Activated CD8-positive, alpha-beta memory T cell treated with anti-CD3 and anti-CD28 coated beads for 4 hours (primary cell): ENCODE data around the gene CEP78.
A peak's percentile ranks its signal among the peaks of the same experiment; 100 is the strongest.

ENCODE experiments used
- DNase-seq, 2 donors: peaks; one replicate each; pipeline ENCODE4 v3.0.0-alpha.2; 2020; ENCODE audit warnings: low read depth in 2 of 2

CEP78 gene

DNA sequence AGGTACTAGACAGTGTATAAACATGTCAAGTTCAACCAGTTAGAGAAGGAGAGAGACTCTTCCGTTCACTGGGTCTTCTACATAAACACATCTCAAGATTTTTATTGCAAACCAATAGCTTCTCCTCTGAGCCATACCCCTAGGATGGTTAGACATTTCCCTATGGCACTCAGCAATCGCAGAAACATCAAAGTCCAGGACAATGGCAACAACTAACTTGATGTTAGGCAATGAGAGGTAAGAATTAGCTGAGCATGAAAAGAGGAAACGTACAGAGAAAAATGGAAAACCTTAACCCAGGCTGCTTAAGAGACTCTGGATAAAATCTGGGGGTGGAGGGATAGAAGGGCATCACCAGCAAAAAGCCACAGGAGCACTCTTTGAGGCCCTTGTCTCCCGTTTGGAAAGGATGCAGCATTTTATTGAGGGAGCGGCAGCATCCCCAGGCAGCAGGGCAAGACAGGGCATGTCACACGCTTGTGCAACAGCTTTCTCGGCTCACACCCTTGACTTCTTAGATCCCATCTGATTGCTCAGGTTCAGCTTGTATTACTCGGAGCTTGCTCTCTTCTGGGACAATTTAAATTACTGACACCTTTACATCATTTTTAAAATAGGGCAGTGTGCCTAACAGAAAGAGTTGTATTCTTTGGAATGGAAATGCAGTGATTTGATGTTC is 52.5 kb downstream of the CEP78 start:
- no peak for DNase-seq

DNA sequence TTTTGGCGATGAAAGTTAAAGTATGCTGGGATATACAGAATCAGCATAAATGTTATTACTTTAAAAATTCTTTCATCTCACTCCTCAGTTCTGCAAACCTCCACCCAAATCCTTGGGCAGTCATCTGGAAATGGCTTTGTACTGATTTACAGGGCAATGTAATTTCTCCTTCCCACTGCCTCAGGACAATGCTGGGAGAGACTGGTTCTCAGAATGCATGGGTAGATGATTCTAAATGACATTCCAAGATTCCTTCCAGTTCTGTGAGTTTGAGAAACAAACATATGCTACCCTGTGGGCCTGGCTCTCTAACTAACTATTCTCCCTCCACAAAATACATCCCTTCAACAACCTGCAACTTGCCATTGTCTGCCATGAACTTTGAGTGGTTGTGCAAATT is 53.6 kb downstream of the CEP78 start:
- DNase-seq, result no peak

DNA sequence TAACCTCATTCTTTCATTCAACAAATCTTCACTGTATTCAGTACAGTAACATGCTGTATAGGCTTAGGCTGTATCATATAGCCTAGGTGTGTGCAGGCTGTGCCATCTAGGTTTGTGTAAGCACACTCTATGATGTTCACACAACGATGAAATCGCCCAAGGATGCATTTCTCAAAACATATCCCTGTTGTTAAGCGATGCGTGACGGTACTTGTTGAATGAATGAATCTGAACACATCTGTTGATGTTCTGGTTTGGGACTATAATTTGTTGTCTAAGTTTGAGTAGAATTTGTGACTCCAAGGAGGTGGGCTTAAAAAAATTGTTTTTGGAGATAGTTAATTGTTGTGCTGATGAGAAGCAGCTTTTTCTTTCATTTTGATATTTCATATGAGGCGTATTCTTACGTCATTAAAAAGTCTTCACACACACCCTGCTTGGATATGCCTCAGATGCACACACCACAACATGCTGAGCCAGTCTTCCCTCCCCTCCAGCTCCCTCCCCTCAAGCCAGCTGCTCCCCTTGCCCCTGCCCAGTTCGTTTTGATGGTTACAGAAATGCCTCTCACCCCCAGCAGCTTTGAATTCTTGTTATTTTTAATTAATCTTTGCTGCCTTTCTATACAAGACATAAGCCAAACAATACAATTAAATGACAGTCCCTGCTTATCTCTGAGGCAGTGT is 55.5 kb downstream of the CEP78 start:
- no peak for DNase-seq

DNA sequence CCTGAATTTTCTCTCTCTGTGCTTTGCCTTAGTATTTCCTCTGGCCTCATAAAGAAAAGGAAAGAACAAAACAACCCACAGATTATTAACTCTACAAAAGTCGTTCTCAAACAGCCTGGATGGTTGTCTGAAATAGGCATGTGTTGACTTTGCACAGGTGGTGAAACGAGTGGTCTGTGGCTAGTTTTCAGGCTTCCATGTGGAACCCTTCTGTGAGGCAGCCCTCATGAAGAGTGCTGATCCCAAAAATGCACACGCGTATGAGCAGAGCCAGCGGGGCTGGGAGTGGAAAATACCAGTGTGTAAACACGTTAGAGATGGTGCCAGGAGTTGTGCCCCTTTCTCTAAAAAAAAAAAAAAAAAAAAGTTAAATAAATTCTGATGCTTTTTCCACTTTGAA is 56.2 kb downstream of the CEP78 start:
- DNase-seq, result no peak

DNA sequence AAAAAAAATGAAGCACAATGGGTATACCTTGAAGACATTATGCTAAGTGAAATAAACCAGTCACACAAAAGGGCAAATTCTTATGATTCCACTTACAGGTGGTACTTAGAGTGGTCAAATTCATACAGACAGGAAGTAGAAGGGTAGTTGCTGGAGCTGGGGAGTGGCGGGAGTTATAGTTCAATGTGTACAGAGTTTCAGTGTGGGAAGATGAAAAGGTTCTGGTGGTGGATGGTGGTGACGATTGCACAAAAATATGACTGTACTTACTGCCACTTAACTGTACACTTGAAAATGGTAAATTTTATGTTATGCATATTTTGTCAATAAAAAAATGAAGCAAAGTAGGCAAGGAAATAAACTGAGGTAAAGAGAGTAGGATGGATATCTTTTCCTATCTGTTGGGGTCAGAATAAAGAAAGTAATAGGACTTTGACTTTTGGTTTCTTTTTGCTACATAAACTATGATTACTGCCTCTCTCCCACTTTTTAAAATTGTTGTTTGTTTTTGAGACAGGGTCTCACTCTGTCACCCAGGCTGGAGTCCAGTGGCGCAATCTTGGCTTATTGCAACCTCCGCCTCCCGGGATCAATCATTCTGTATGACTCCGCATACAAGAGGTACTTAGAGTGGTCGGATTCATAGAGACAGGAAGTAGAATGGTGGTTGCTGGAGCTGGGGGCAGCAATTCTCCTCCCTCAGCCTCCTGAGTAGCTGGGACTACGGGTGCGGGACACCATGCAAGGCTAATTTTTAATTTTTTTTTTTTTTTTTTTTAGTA is 57.0 kb downstream of the CEP78 start:
- DNase-seq, result no peak

DNA sequence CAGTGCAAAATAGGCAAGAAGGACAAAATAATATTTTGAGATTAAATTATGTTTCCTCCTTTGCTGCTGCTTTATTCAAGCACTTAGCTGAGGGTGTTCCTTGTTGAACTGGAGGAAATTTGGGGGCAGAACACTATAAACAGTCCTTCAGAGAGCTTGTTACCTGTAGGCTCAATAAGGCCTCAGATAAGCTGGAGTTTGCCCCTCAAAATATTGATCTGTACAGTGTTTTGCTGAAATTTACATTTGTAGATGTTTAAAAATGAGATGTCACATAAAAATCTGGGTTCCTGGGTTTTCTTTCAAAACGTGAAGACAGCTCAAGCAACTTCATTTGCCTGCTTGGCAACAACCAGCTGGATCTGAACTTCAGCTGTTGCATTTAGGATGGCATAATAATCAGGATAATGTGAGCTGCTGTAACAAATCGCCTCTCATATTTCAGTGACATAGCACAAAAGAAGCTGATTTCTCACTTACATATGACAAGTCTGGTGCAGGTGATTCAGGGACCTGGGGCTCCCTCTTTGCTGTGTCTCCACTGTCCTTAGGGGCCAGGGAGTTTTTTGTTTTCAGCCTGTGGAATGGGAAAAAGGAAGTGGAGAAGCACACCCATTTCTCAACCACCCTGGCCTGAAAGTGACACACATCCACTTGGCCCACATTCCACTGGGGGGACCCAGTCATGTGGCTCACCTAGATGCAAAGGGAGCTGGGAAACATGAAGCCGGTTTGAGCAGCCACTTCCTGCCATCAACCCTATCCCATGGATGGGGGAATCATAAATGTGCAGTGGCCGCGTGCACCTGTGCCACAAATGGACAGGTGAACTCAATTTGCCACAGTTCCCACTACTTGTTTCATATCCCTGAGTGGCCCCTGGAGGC is 58.7 kb downstream of the CEP78 start:
- no peak for DNase-seq

DNA sequence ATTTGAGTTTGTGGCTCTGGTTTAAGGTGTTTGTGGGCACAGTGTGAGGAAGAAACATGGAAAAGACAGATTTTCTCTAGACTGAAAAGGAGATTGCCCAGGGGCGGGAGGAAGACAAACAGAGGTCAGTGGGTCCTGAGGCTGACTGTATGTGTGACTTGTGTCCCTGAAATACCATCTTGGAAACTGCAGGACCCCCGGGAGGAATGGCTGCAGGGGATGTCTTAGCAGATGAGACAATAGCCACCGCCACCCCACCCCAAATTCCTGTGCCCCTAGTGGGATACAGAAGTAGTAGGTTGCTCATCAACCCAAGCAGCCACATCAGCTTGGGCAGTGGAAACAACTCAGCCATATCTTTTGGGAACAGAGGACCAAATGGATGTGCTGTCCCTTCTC is 59.3 kb downstream of the CEP78 start:
- no peak for DNase-seq

DNA sequence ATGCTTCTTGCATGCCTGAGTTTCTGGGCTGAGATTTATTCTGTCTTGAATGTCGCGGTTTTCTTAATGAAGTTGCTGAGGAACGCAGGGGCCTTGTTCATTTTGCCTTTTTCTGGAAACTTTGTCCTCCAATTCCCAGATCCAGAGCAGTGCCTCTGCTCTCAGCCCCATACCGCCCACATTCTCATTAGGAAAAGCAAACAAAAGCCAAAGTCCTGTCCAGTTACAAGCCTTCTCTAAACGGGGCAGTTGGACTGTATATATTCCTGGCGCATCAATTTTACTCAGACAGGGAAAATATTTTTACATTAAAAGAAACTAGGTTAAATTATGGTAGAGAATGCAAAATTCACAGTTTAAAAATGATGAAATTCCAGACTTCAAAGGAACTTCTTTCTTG is 59.9 kb downstream of the CEP78 start:
- no peak for DNase-seq

DNA sequence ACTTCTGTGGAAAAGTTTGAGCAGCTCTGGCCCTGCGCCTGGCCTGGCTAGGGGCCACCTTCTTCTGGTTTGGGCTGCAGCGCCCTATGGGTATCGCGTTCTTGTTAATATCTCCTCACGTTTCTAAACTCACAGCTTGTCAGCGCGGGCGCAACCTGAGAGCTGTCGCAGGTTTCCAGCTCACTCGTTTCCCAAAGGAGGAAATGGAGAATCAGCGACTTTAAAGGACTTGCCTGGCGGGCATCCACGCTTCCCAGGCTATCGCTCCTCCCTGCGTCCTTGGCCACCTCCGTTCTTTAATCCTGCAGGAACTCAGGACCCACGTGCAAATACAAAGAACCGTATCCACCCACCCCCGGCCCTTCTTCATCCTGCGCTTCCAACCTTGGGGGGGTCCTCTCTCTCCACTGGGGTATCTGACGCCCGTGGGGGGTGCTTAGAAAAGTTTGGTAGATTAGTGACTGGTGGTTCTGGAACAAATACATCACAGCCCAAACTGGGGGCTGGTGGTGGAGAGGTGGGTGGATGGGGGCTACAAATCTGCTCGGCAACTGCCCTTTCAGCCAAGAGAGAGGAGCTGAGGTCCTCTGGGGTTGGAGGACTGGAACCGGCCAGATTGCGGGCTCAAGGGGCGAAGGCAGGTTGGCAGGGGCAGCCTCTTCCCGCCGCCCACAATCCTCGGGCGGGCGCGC is 60.5 kb downstream of the CEP78 start:
- peak in 1 of 2 donors; percentile 22 for DNase-seq

DNA sequence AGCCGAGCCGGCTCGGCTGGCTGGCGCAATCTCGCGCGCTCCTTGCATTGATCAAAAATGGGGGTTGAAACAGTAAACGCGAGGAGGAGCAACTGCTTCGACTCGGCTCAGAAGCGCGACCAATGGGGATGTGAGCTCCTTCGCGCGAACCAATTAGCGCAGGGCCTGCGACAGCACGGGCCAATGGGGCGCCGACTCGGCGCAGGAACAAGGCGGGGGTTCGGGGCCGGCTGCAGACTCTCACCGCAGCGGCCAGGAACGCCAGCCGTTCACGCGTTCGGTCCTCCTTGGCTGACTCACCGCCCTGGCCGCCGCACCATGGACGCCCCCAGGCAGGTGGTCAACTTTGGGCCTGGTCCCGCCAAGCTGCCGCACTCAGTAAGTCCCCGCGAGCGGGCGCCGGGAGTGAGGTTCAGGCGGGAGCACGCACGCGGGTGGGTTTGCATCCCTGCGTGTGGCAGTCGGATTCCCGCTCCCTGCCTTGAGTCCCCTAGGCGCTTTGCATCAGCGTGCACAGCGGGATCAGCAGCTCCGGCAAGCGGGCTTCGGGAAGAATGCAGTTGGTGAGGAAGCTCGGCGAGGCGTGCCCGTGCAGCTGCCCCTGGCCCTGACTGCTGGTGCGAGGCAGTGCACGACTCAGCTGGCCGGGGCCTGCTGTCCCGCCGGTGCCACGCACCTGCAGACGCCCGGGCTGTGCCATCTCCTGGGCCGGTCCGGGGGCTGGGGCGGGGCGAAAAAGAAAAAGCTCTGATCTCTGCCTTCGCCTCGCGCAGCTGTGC is 61.2 kb downstream of the CEP78 start, which contains the start of gene PSAT1:
Gene PSAT1, plus strand, starts transcription at position 233 of the 779 bp plus-strand sequence. Its CDS starts 86 bp downstream, at position 319.
- peak; percentile 66 to 82 for DNase-seq

DNA sequence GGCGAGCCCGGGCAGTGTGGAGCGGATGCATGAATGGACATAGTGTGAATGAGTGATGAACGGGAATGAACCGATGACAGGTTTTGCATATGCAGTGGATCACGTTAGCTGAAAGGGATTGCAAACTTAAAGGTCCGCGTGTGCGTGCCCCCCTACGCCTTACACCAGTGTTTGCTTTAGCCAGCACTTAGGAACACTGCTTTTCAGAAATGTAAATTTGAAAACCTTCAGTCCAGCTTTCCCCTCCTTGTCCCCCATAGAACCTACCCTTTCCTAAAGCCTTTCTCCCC is 61.7 kb downstream of the CEP78 start:
- DNase-seq, result no peak

DNA sequence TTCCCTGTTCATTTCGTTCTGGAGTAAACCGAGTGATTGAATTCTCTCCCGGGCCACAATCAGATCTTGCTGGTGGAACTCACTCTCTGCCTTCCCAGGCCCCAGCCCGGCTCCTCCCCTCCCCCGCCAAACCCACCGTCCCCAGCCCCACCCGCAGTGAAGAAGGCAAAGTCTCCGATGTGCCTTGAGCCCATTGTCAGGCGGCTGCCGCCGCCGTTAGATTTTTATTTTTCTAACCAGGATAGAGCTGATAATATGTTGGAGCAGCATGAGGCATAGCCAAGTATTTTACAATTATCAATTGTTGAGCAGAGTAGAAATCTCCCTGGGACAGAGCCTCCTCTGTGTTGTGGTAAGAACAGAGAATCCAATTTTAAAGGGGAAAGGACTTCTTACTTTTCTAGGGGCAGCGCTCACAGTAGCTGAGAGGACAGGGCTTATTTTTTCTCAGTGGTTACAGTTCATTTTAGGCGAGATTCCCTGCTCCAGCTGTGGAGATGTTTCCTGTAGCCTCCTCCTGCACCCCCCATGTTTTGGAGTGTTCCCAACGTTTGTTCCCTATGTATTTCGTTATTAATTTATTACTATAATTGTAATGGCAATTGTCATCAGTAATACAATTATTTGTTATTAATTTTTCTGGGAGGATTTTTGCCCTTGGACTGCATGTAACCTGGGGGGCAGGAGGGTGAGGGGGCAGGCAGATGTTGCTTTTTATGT is 62.3 kb downstream of the CEP78 start:
- DNase-seq, result no peak

DNA sequence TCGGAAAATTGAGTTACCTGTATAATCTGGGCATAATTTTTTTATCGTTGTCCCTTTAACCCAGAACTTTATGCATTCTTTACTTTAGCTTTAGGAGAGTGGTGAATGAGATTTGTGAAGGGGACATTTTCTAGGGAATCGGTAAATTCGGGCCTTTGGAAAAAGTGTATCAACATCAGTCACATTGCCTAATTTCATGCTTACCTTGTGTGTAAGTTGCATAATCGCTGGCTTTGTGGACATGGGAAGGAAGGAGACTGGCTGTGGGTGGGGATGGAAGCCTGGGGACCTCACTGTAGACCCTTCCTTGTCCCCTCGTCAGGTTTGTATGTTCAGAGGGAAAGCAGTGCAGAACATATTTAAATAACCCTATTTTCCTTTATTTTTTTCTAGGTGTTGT is 64.3 kb downstream of the CEP78 start:
- no peak for DNase-seq

DNA sequence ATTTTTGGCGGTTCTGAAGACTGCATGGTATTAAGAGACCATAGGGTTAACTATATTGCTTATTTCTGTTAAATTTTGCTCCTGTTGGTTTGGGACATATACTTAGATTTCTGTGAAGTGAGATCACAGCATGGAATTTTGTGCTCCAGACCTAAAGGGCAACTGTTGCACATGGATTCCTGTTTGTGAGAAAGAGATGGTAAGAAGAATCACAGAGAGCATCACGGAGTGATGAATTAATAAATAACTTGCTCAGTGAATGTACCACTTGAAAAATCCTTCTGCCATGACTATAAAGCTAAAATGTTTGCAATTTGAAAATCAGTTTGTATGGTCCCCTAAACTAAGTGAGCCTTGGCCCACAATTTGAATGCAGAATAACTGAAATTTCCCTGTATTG is 65.6 kb downstream of the CEP78 start:
- DNase-seq, result no peak

DNA sequence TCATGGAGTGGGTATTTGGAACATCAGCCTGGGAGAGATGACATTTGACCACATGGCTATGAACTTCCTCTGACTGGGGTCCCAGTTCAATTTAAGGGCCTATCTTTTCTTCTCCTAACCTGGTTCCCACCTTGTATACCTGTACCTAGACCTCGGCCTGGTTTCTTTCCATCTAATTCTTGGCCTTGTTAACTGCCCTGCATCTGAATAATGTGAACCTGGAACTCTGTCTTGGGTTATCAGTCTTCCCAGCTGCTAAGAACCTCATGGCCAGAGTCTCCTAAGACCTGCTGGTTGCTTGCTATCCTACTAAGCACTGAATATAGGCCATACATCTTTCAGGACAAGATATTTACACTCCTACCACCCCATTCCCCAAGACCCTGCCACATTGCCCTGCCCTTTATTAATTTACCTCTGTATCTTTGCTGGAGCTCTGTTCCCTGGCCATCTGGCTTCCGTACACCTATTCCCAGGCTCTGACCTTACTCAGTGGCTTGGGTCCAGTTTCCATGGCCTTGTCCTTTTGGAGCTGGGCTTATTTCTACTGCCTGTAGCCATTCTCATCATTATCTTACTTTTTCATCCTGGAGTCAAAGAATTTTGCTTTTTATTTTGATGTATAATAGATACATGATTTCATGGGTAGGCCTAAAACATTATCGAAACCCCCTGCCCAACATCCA is 67.6 kb downstream of the CEP78 start:
- DNase-seq, result no peak

DNA sequence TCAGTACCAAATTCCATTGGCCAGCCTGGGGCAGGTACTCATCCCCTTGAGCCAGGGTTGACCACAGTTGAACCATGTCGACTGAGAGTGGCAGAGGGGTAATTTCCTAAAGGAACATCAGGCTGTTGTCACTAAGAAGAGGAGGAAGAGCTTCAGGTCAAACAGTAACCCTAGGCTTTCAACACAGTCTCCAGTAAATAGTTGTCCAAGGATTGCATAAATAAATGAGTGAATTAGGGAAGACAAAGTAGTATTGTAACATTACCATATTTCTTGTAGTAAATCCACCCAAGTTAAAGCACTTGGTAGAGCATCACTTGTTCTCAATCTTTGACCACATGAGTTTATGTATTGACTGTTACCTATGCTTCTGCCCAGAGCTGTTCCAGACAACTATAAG is 68.5 kb downstream of the CEP78 start:
- no peak for DNase-seq

DNA sequence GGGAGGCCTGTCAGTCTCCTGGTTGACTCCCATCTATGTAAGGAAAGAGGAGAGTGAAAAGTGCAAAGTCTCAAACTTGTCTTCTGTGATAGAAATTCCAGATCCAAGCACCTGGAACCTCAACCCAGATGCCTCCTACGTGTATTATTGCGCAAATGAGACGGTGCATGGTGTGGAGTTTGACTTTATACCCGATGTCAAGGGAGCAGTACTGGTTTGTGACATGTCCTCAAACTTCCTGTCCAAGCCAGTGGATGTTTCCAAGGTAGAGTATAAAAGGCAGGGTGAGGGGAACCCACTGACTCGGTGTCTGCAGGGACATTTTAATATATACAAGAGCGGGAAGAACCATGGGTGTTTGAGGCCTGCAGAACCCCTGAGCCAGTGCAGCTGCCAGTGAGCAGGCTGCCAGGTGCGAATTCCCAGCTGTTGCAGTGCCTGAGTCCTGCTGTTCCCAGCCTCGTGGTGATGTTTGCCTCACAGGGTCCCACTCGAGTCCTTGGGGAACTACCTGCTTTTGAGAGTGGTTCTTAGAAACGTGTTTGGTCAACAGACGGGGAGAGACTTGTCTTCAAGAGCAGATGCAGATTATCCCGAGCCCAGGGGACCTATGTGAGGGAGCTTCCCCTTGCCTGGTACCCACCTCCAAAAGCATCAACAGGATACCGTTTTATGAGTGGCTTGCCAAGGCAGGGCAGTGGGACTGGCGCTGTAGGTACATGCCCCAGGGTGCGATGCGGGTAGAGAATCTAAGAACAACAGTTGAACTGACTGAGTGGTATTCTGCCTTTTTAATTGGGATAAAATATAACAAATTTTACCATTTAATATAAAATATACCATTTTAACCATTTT is 70.6 kb downstream of the CEP78 start:
- DNase-seq, result no peak

DNA sequence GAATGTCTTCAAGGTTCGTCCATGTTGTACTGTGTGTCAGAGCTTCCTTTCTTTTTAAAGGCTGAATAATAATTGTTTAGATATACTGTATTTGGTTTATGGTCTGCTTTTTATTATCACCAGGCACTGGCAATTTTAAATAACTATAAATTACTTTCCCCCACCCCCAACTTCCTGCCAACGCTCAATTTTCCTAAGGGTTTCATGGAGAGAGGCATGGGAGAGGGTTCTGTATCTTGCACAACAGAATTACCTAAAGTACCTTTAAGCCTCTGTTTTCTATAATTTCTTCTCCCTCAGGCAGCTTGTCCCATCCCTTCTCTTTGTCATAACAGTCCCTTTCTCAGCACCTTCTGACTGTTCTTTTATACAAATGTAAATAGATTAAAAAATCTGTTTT is 71.5 kb downstream of the CEP78 start:
- no peak for DNase-seq
